ENCODE results near the gene CAT.

DNA sequence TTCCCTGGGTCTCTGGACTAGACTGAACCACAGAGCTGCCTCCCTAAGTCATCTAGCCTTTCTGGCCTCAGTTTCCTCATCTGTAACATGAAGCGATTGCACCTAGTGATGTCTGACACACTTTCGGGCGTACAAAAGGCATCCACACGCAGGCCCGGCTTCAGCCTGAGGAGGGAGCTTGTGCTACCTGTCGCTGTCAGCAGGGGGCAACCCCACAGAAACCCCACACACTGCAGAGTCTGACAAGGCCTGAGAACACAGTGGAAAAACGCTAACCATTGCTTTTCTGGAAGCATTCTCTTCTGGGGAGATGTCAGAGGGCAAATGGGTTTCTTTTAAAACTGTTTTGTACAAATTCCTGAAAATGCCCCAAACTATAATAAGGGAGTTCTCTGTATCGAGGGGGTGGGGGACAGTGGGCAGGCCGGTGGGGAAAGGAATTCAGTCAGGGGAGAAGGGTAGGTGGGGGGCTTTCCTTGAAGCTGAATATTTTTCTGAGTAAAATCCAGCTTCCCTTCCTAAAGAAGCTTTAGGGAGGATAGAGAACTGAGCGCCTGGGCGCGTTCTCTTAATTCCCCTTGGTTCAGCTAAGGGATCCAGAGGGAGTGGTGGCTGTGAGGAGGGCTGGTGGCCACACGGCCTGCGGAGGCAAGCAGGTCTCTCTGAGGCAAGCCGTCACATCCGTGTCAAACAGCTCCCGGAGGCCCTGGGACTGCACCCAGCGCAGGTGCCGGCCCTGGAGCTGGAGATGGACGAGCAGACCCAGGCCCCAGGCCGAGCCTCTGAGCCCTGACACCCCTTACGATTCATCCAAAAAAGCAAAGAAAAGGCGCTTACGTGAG lies 74.3 kb downstream of the CAT start:
- TF ChIP-seq POLR2A (IDR thresholded peaks at IDR 0.05) = no peak
- TF ChIP-seq, protein P1, sequence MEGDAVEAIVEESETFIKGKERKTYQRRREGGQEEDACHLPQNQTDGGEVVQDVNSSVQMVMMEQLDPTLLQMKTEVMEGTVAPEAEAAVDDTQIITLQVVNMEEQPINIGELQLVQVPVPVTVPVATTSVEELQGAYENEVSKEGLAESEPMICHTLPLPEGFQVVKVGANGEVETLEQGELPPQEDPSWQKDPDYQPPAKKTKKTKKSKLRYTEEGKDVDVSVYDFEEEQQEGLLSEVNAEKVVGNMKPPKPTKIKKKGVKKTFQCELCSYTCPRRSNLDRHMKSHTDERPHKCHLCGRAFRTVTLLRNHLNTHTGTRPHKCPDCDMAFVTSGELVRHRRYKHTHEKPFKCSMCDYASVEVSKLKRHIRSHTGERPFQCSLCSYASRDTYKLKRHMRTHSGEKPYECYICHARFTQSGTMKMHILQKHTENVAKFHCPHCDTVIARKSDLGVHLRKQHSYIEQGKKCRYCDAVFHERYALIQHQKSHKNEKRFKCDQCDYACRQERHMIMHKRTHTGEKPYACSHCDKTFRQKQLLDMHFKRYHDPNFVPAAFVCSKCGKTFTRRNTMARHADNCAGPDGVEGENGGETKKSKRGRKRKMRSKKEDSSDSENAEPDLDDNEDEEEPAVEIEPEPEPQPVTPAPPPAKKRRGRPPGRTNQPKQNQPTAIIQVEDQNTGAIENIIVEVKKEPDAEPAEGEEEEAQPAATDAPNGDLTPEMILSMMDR (IDR thresholded peaks at IDR 0.05) = peak in 2 of 4 experiments; percentile 10 to 16

Measured in uterus (tissue), 2 donors.